GM19397 (cell line): Measurements from ENCODE around the gene CDK16.

Experiments used
- ATAC-seq: cut with Tn5 transposase; IDR thresholded peaks from one replicate; pipeline ENCODE4 v1.9.1; 2021; ENCODE audit warnings: mild to moderate bottlenecking, moderate library complexity; ENCODE audit not compliant: unreplicated experiment

CDK16 gene

GRCh38 chrX:47206316-47206715, 12.2 kb upstream of the CDK16 start:
- ATAC-seq: no peak

GRCh38 chrX:47208108-47208507, 10.4 kb upstream of the CDK16 start:
- ATAC-seq: no peak

- no peak for ATAC-seq
Observed at GRCh38 chrX:47209508-47210238, 8.8 kb upstream of the CDK16 start.

- ATAC-seq: no peak
Observed at GRCh38 chrX:47210661-47211425, 7.6 kb upstream of the CDK16 start.

- no peak for ATAC-seq
Observed at GRCh38 chrX:47212381-47213293, 5.8 kb upstream of the CDK16 start.

GRCh38 chrX:47214435-47215077, 3.9 kb upstream of the CDK16 start:
- no peak for ATAC-seq

- no peak for ATAC-seq
Observed at GRCh38 chrX:47215291-47215900, 3.1 kb upstream of the CDK16 start.

GRCh38 chrX:47216393-47216925, 2.0 kb upstream of the CDK16 start:
- no peak for ATAC-seq

- no peak for ATAC-seq
Observed at GRCh38 chrX:47217121-47217851, 1.2 kb upstream of the CDK16 start.

- ATAC-seq: peak; percentile 76
Observed at GRCh38 chrX:47217852-47218279, 615 bp upstream of the CDK16 start.

GRCh38 chrX:47218920-47219815, 687 bp downstream of the CDK16 start:
- ATAC-seq: no peak

GRCh38 chrX:47221756-47222155, 3.3 kb downstream of the CDK16 start:
- no peak for ATAC-seq

GRCh38 chrX:47222751-47223350, 4.4 kb downstream of the CDK16 start:
- no peak for ATAC-seq

GRCh38 chrX:47223476-47224250, 5.2 kb downstream of the CDK16 start:
- no peak for ATAC-seq

GRCh38 chrX:47224266-47224895, 5.9 kb downstream of the CDK16 start:
- ATAC-seq: no peak

GRCh38 chrX:47224896-47225290, 6.4 kb downstream of the CDK16 start:
- no peak for ATAC-seq

- ATAC-seq: no peak
Observed at GRCh38 chrX:47226071-47226470, 7.6 kb downstream of the CDK16 start.
